HepG2 (cell line): ENCODE data around the gene CDC14B. TPM values are rescaled to one million over a fixed set of nuclear protein-coding genes. Genes with fewer than 3 reads are reported as not detected.
A peak's percentile ranks its signal among the peaks of the same experiment; 100 is the strongest.

Experiments
- CHCHD3 ChIP-seq: sonication (generic); formaldehyde crosslinking; IDR thresholded peaks from 2 replicates; pipeline ENCODE4 v1.8.0; 2022; ENCODE audit warnings: mild to moderate bottlenecking, missing genetic modification reagents, moderate library complexity
- HOMEZ ChIP-seq: IDR thresholded peaks from 2 replicates; pipeline ENCODE4 v1.6.1; 2016; ENCODE audit warnings: low read depth
- IKZF5 ChIP-seq: IDR thresholded peaks from 2 replicates; pipeline ENCODE4 v1.6.1; 2018; ENCODE audit warnings: missing genetic modification reagents, mild to moderate bottlenecking, missing compliant biosample characterization
- RAD21 ChIP-seq: fragments of 450-650 bp; formaldehyde crosslinking; IDR thresholded peaks from 2 replicates; pipeline ENCODE4 v1.5.0; 2020; ENCODE audit warnings: mild to moderate bottlenecking
- ZBTB25 ChIP-seq: IDR thresholded peaks from 2 replicates; pipeline ENCODE4 v1.6.1; 2018; ENCODE audit warnings: missing genetic modification reagents
- ZKSCAN8 ChIP-seq: IDR thresholded peaks from 2 replicates; pipeline ENCODE4 v1.6.1; 2016; ENCODE audit warnings: borderline replicate concordance, missing genetic modification reagents, missing compliant biosample characterization
- ZNF207 ChIP-seq: fragments of 450-650 bp; IDR thresholded peaks from 2 replicates; pipeline ENCODE4 v1.6.1; 2016; ENCODE audit warnings: antibody characterized with exemption, borderline replicate concordance
- ZNF383 ChIP-seq: sonication (generic); formaldehyde crosslinking; IDR thresholded peaks from 2 replicates; pipeline ENCODE4 v1.4.0; 2020; ENCODE audit warnings: missing genetic modification reagents, mild to moderate bottlenecking, borderline replicate concordance
- ZNF549 ChIP-seq: sonication (generic); formaldehyde crosslinking; IDR thresholded peaks from 2 replicates; pipeline ENCODE4 v1.5.0; 2020; ENCODE audit warnings: missing genetic modification reagents
- ZNF792 ChIP-seq: IDR thresholded peaks from 2 replicates; pipeline ENCODE4 v1.6.1; 2016
- polyA plus RNA-seq, 8 experiments: library from polyadenylated mRNA; depleted of rRNA in 3 of 8; stranded (reverse) in 7 of 8; unstranded in 1 of 8; fragments of >200 nt; fragmentation: Illumina TruSeq in 4 of 8; extraction: Trizol in 4 of 8; gene quantifications; 2 replicates each; pipeline versions ENCODE4 v1.2.1 to v1.2.3, GENCODE V29; 2011 to 2016; ENCODE audit warnings: low read depth in 4 of 8, missing spikeins in 1 of 8, mixed read lengths in 1 of 8; ENCODE audit not compliant: insufficient read depth in 1 of 8
- total RNA-seq, 5 experiments: library from RNA; depleted of rRNA; stranded (reverse); fragments of >200 nt; fragmentation: Illumina TruSeq; extraction: Trizol; gene quantifications; 2 replicates each; pipeline ENCODE4 v1.2.3, GENCODE V29; 2016; ENCODE audit warnings: low read depth in 1 of 5
- TF ChIP-seq, protein P1 (sequence below): sonication (generic); formaldehyde crosslinking; IDR thresholded peaks from 2 replicates; pipeline ENCODE4 v1.5.0; 2020; ENCODE audit warnings: mild to moderate bottlenecking, missing genetic modification reagents, borderline replicate concordance
- TF ChIP-seq, protein P2 (sequence below): sonication (generic); formaldehyde crosslinking; conservative IDR thresholded peaks from 2 replicates; pipeline ENCODE4 v1.4.0; 2020; ENCODE audit warnings: mild to moderate bottlenecking, missing genetic modification reagents, moderate library complexity

CDC14B gene
- total and polyA plus RNA-seq, 2 of the 13 experiments (the other 11 are each of a cell fraction or from before 2014, with no cell fraction given): 25.8 to 33.3 TPM

GRCh38 chr9:96612105-96612965 is 7.3 kb downstream of the CDC14B start (continued):
- TF ChIP-seq, protein P1, sequence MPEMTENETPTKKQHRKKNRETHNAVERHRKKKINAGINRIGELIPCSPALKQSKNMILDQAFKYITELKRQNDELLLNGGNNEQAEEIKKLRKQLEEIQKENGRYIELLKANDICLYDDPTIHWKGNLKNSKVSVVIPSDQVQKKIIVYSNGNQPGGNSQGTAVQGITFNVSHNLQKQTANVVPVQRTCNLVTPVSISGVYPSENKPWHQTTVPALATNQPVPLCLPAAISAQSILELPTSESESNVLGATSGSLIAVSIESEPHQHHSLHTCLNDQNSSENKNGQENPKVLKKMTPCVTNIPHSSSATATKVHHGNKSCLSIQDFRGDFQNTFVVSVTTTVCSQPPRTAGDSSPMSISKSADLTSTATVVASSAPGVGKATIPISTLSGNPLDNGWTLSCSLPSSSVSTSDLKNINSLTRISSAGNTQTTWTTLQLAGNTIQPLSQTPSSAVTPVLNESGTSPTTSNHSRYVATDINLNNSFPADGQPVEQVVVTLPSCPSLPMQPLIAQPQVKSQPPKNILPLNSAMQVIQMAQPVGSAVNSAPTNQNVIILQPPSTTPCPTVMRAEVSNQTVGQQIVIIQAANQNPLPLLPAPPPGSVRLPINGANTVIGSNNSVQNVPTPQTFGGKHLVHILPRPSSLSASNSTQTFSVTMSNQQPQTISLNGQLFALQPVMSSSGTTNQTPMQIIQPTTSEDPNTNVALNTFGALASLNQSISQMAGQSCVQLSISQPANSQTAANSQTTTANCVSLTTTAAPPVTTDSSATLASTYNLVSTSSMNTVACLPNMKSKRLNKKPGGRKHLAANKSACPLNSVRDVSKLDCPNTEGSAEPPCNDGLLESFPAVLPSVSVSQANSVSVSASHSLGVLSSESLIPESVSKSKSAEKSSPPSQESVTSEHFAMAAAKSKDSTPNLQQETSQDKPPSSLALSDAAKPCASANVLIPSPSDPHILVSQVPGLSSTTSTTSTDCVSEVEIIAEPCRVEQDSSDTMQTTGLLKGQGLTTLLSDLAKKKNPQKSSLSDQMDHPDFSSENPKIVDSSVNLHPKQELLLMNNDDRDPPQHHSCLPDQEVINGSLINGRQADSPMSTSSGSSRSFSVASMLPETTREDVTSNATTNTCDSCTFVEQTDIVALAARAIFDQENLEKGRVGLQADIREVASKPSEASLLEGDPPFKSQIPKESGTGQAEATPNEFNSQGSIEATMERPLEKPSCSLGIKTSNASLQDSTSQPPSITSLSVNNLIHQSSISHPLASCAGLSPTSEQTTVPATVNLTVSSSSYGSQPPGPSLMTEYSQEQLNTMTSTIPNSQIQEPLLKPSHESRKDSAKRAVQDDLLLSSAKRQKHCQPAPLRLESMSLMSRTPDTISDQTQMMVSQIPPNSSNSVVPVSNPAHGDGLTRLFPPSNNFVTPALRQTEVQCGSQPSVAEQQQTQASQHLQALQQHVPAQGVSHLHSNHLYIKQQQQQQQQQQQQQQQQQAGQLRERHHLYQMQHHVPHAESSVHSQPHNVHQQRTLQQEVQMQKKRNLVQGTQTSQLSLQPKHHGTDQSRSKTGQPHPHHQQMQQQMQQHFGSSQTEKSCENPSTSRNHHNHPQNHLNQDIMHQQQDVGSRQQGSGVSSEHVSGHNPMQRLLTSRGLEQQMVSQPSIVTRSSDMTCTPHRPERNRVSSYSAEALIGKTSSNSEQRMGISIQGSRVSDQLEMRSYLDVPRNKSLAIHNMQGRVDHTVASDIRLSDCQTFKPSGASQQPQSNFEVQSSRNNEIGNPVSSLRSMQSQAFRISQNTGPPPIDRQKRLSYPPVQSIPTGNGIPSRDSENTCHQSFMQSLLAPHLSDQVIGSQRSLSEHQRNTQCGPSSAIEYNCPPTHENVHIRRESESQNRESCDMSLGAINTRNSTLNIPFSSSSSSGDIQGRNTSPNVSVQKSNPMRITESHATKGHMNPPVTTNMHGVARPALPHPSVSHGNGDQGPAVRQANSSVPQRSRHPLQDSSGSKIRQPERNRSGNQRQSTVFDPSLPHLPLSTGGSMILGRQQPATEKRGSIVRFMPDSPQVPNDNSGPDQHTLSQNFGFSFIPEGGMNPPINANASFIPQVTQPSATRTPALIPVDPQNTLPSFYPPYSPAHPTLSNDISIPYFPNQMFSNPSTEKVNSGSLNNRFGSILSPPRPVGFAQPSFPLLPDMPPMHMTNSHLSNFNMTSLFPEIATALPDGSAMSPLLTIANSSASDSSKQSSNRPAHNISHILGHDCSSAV (CRISPR knock-in tag): no peak
- TF ChIP-seq CHCHD3 (CRISPR knock-in tag): no peak
- no peak for TF ChIP-seq ZNF549
- no peak for TF ChIP-seq RAD21
- TF ChIP-seq HOMEZ (CRISPR knock-in tag): no peak
- no peak for TF ChIP-seq ZNF207
- TF ChIP-seq IKZF5 (CRISPR knock-in tag): peak; percentile 56; the same call in 1 of the 2 replicates
- TF ChIP-seq ZBTB25 (CRISPR knock-in tag): 0 out of 2 replicates have a peak, but pooled peaks have one; percentile 29
- TF ChIP-seq ZNF792 (CRISPR knock-in tag): peak; percentile 58; the same call in 1 of the 2 replicates
- TF ChIP-seq ZNF383 (CRISPR knock-in tag): no peak
- peak; percentile 68; the same call in 1 of the 2 replicates for TF ChIP-seq ZKSCAN8
- TF ChIP-seq, protein P2, sequence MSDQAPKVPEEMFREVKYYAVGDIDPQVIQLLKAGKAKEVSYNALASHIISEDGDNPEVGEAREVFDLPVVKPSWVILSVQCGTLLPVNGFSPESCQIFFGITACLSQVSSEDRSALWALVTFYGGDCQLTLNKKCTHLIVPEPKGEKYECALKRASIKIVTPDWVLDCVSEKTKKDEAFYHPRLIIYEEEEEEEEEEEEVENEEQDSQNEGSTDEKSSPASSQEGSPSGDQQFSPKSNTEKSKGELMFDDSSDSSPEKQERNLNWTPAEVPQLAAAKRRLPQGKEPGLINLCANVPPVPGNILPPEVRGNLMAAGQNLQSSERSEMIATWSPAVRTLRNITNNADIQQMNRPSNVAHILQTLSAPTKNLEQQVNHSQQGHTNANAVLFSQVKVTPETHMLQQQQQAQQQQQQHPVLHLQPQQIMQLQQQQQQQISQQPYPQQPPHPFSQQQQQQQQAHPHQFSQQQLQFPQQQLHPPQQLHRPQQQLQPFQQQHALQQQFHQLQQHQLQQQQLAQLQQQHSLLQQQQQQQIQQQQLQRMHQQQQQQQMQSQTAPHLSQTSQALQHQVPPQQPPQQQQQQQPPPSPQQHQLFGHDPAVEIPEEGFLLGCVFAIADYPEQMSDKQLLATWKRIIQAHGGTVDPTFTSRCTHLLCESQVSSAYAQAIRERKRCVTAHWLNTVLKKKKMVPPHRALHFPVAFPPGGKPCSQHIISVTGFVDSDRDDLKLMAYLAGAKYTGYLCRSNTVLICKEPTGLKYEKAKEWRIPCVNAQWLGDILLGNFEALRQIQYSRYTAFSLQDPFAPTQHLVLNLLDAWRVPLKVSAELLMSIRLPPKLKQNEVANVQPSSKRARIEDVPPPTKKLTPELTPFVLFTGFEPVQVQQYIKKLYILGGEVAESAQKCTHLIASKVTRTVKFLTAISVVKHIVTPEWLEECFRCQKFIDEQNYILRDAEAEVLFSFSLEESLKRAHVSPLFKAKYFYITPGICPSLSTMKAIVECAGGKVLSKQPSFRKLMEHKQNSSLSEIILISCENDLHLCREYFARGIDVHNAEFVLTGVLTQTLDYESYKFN (CRISPR knock-in tag): peak; percentile 55; the same call in 1 of the 2 replicates
